GM19035 (cell line): ENCODE measurements around the gene HOXD13.

ENCODE experiments used
- ATAC-seq: cut with Tn5 transposase; IDR thresholded peaks from one replicate; pipeline ENCODE4 v1.9.1; 2021; ENCODE audit not compliant: unreplicated experiment

The HOXD13 gene

DNA sequence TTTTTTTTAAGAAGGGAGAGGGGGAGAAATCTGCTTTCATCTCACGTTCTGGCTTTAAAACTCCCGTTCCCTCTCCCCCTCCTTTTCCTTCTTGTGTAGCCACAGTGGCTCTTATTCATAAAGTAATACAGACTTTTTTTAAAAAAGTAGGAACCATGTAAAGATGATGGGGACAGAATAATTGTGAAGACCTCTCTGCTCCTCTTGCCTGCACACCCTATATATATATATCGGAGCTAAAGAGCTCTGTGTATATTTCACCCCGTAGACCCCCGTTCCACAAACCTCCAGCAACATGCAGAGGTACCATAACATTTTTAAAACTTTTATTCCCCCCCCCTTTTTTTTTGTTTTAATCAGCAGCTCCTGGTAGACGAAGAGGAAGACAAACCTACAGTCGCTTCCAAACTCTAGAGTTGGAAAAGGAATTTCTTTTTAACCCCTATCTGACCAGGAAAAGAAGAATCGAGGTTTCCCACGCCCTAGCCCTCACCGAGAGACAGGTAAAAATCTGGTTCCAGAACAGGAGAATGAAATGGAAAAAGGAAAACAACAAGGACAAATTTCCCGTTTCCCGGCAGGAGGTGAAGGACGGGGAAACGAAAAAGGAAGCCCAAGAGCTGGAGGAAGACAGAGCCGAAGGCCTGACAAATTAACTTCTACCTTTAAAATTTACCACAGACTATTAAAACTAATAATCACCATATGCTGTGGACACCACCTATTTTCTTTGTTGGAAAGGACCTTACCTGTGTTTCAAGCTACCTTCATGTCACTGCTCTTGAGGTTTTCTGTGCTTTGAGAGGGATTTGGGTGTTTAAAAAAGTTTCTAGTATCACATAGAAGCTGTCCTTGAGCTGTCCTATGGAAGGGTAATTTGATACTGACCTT lies 38.7 kb downstream of the HOXD13 start:
- no peak for ATAC-seq

DNA sequence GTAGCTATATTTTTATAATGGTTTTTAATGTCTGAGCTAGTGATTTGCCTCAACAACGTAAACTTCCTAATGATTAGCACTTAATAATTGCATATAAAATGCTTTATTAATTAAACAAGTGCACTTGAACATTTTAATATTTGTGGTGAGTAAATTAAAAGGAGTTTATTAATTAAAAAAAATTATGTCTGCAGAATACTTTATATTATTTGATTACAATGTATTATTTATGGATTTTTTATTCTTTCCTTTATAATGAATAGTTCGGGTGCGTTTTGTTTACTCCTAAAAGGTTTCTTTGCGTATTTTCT lies 39.3 kb downstream of the HOXD13 start:
- ATAC-seq: no peak

DNA sequence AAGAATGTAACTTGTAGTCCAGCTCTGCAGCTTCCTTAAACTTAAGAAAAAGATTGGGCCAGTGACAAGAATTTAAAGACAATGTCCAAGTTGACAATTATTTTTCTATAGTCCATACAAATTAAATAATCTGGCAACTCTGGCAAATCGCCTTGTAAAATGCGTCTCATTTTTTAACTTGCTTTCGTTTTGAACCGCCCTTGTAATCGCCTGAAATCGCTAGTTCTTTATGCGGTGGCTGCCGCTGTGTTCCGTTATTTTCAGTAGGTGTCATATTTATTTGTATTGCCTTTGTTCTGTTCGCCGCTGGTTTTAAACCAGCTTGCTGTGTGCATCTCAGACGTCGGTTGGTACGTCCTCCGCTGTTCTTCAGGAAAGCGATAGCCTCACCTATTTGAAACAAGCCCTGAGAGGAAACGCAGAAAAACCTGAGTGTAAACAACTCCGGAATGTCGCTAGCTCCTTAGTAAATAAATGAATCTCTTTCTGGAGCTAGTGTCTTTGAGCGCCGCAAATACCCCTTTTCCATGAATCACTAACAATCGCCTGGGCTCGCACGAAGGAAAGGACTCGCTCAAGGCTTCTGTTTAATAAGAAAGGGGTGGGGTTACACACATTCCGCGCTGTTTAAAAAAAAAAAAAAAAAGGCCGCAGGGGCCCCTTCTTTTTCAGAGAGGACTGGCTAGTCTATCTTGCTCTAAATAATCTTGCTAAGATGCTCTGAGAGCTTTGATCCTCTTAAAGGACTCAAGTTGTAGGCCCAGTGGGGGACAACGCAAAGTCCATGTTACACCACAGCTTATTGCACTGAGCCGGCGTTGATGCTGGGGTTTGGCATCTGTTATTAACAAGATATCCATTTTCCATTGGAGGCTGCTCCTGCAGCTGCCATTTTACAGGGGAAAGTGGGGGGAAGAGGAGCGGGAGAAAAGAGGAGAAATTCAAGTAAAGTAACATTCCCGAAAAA lies 40.0 kb downstream of the HOXD13 start:
- ATAC-seq: no peak

DNA sequence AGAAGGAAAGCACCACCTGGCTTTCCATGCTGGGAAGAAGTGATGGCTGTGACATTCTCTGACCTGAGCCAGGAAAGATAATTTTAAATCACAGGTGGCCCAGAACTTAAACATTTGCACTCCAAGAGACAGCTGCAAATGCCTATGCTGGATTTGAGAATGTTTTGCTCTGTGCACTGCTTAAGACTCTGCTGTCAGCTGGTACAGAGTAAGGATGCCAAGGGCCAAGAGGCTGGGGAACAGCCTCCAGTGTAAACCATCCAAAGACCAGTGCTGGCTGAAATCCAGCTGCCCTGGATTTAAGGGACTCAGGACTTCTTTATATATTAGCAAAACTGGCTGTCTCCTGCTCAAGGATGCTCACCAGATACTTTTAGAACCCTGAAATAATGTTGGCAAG lies 40.9 kb downstream of the HOXD13 start:
- no peak for ATAC-seq

DNA sequence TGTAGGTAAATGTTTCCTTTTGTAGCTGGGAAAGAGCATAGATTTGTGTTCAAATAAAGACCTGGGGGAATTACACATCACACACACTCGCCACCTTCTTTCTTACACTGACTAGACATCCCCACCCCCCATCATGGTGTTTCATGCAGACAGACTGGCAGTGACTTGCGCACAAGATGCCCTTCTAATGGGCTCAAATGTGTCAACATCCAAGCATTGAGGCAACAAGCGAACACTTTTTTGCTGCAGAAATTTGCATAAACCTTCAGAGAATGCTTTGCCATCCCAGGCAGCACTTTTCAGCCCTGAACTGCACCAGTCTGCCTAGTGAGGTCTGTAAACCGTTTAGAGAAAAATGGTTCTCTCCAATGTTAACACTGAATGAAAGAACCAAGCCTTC lies 41.5 kb downstream of the HOXD13 start:
- no peak for ATAC-seq

DNA sequence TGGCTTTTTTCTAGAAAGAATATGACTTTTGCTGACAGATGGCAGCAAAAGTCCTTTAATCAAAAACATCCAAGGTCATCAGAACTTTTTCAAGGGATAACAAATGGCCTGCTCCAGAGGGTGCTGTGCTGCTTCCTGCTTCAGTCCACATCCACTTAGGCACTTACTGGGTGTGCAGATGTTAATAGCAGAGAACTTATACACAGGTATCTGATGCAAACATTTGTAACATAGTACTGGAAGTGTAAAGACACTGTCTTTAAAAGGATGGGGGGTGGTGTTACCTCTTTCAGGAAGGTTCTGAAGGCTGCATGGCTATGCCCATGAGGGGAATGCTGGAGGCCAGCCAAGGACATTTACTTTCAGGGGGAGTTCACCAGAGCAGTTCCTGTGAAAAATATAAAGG lies 42.5 kb downstream of the HOXD13 start:
- no peak for ATAC-seq

DNA sequence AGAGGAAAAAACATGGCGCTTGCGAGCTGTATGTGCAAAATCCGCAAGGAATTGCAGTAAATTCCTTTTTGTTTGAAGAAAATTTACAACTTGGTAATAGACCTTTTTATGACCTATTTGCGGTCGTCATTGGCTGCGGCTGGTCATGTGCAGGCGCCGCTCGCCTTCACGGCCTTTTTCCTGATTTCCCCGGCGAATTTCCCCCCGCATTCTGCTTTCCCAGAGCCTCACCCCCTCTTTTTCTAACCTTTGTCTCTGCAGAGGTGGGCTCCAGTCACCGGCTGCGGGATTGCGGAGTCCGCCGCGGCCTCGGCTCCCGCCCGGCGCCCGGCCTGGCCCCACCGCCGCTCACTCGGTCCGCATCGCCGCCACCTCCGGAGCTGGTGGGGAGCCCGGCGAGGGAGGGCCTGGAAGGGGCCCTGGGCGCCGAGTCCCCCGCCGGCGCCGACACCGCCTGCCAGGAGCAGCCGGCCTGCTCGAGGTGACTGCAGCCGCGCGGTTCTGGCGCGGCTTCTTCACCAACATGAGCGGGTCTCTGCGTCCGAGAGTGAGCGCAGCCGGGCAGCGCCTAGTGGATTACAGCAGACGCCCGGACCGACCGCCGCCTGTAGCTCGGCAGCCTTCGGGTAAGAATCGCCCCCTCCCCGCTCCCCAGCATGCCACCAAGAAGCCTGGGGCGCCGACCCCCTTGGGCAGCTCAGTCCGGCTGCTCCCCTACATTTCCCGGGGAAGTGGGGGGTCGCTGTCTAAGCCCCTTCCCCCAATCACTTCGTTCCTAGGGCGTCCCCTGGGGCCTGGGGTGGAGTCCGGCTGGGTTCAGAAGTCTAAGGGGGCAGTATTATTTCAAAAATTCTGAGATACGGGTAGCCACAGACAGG lies 44.1 kb downstream of the HOXD13 start:
- ATAC-seq: no peak

DNA sequence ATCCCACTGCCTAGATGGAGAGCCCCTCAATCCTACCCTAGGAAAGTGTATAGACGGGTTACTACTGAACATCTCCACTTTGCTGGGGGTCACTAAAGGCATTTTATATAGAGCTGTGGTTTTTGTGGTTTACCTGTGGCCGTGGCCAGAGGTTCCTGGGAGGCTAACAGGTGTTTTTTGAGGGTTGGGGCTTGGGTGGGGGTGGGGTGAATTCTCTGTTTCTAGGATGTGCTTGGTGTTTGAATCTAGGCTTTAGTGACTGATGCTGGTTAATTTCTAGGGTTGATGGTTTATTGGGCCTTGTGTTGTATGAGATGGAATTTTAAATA lies 44.7 kb downstream of the HOXD13 start:
- no peak for ATAC-seq

DNA sequence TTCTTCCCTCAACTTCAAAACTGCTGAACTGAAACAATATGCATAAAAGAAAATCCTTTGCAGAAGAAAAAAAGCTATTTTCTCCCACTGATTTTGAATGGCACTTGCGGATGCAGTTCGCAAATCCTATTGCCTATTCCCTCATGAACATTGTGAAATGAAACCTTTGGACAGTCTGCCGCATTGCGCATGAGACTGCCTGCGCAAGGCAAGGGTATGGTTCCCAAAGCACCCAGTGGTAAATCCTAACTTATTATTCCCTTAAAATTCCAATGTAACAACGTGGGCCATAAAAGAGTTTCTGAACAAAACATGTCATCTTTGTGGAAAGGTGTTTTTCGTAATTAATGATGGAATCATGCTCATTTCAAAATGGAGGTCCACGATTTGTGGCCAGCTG lies 45.4 kb downstream of the HOXD13 start:
- no peak for ATAC-seq

DNA sequence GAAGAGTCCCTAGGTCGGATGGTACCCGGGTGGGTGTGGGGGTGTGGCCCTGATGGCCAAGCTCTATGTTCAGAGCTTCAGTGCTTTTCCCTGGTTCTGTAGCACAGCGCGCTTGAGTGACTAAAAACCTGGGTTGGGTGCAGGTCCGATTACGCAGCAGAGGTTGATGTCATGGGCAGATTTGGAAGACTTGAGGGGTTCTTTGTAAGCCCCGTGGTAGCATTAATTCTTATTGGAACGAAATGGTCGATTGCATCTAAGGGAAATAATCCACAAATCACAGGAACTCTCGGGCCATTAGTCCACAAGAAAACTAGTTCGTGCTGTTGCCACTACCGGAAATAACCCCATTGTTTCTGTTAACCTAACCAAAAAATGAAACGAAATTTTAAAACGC lies 46.0 kb downstream of the HOXD13 start:
- no peak for ATAC-seq

DNA sequence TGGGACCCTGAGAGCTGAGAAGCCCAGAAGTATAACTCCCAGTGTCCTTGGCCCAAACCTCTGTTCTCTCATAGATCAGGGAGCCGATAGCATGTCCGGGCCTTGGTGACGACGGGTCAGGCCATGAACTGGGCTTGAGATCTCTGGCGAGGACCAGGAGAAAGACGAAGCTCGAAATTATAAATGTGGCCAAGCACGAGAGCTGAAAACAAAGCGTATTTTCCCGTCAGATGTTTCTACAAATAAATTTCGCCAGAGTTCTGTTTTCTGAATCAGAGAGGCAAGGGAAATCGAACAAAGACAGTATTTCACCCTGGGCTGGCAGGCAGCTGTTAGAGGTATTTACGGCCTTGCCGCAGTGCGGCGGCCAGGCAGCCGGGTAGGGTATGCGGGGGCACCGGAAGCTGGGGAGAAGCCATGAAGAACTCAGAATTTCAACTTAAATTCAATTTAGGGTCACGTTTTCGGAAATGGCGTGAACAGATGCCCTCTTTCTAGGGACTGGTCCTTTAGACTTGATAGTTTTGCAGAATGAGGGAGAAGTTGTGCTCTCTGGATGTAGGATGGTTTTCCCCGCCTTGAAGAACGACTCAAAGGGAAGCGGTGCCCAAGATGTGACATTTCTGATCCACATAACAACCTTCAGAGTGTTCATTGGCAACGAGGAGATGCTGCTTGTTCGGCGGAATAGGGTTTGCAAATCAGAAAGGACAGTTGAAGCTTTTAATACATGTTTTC lies 46.6 kb downstream of the HOXD13 start:
- ATAC-seq: no peak

DNA sequence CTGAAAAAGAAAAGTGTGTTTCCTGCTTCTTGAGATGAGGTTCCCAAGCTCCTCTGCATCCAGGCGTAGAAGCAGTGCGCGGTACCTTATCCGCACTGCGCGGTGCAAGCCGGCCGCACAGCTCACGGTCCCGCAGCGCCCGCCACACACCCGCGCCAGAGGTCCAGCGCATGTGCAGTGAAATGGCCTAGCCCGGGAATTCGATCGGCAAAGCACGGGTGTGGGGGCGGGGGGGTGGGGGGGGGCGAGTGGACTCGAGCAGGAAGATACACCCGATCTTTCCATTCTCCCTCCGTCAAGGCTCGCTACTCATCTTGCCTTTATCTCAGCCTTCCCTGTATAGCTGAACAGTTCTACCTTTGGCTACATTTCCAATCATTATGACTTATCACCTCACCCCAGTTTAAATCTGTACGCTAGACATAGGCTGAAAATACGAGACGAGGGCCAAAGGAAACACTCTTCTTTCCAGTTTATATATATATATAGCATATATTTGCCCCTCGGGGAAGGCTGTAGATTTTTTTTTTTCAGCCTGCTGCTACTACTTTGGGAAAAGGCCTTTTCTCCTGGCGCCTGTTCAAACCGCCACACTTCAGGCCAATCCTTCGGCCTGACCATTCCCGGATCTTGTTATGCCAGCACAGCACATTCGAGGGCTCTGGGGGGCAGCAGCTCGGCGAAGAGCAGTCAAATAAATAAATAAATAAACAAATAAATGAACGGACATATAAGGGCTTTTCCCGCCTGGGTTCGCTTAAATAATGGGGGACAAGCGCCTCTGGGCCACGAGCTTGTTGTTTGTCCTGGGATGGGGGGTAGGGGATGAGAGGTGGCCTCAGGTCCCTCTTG lies 47.4 kb downstream of the HOXD13 start:
- ATAC-seq: no peak

DNA sequence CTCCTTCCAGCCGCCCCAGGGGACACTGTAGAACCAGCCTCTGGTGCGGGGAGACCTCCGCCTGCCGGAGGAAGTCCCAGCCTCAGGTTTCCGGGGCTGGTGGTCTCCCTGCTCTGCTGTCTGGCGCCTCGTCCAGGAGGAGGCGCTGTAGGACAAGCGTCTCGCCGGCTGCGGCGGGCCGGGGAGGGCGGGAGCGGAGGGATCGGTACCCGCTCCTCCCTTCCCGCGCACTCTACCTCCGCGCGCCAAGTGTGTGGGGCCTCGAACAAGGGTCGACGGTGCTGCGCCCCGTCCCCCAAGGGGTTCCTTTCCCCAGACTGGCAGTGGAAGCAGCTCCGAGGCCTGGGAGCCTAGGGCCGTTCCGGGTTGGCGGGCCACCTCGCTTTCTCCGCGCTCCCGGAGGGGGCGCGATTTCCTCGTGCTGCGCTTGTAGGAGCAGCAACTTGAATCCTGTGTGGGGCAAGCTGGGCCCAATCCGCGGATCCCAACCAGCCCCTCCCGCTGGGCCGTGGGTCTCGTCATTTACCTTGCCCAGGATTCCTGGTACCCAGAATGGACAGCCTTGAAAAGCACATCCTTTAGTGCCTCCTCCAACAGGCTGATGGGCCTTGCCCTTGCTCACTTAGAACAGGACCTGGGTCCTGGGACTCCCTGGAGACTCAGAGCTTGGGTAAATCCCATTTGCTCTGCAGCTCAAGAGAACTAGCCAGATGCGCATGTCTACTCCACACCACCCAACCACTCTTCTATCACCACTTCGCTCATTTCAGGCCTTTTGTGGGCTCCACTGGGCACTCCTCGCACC lies 48.2 kb downstream of the HOXD13 start:
- peak; percentile 90 for ATAC-seq

DNA sequence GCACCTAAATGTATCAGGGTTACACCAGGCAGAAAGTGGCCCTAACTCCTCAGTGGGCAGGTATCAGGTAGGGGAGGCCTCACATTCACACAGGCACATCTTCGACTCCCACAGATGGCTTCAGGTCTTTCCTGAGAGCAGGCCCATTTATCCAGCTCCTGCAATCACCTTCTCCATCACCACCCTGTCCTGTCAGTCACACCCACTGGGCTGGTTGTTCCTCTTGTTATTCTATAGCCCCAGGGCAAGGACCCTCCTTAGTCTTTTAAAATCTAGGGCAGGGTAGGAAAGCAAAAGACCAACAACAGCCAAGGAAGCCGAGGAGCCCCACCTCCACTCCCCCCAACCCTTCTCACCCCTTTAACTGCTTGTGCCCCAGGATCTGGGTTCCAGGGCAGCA lies 49.8 kb downstream of the HOXD13 start:
- no peak for ATAC-seq
